ENCODE data around the gene ODAD2. TPM values are rescaled to one million over a fixed set of nuclear protein-coding genes. Genes with fewer than 3 reads are reported as not detected.

The ODAD2 gene
- polyA plus RNA-seq, 1 donor from 2014 or later, result not detected

- no peak overlapping the region for H3K27ac ChIP-seq (ENCODE audit: low read length)
- H2AFZ ChIP-seq (ENCODE audit: low read depth, low read length), result no peak overlapping the region
- H3K36me3 ChIP-seq (ENCODE audit: insufficient read depth, low read length), result no peaks in the 10 kb centered on the region
- H3K4me3 ChIP-seq (ENCODE audit: low read length), result no peak overlapping the region
- no peaks in the 10 kb centered on the region for H3K79me2 ChIP-seq (replicated peaks; ENCODE audit: insufficient read depth, low read length)
- H3F3A ChIP-seq (ENCODE audit: insufficient read depth, low read length, poor library complexity, severe bottlenecking), result no peaks in the 10 kb centered on the region
- TF ChIP-seq MXI1 (conservative IDR thresholded peaks at IDR 0.05; ENCODE audit: poor library complexity, severe bottlenecking), result no peak
- no peaks in the 10 kb centered on the region for H3K27me3 ChIP-seq (ENCODE audit: insufficient read depth, low read depth, low read length)
- no peak overlapping the region for H3K4me2 ChIP-seq (ENCODE audit: low read length)
- H3K9me3 ChIP-seq (ENCODE audit: low read length), result no peaks in the 10 kb centered on the region
- H3K9ac ChIP-seq (ENCODE audit: low read length), result no peak overlapping the region
- no peaks in the 10 kb centered on the region for H4K20me1 ChIP-seq (ENCODE audit: insufficient read depth)
- H3K9me2 ChIP-seq (ENCODE audit: insufficient read depth, low read length), result no peaks in the 10 kb centered on the region
Observed at GRCh38 chr10:28046579-28046978, 47.7 kb upstream of the ODAD2 start.

- no peak overlapping the region for H2AFZ ChIP-seq (ENCODE audit: low read depth, low read length)
- H3K27me3 ChIP-seq (ENCODE audit: insufficient read depth, low read depth, low read length), result no peaks in the 10 kb centered on the region
- H3K27ac ChIP-seq (ENCODE audit: low read length), result no peak overlapping the region
- H4K20me1 ChIP-seq (ENCODE audit: insufficient read depth), result no peaks in the 10 kb centered on the region
- no peak overlapping the region for H3K4me3 ChIP-seq (ENCODE audit: low read length)
- no peak overlapping the region for H3K9ac ChIP-seq (ENCODE audit: low read length)
- TF ChIP-seq EZH2 (IDR thresholded peaks at IDR 0.05; ENCODE audit: borderline replicate concordance, insufficient read depth, low read length, poor library complexity, severe bottlenecking), result no peak
- TF ChIP-seq MXI1 (conservative IDR thresholded peaks at IDR 0.05; ENCODE audit: poor library complexity, severe bottlenecking), result no peak
- TF ChIP-seq POLR2AphosphoS5 (IDR thresholded peaks at IDR 0.05), result no peak
- TF ChIP-seq, protein P1, sequence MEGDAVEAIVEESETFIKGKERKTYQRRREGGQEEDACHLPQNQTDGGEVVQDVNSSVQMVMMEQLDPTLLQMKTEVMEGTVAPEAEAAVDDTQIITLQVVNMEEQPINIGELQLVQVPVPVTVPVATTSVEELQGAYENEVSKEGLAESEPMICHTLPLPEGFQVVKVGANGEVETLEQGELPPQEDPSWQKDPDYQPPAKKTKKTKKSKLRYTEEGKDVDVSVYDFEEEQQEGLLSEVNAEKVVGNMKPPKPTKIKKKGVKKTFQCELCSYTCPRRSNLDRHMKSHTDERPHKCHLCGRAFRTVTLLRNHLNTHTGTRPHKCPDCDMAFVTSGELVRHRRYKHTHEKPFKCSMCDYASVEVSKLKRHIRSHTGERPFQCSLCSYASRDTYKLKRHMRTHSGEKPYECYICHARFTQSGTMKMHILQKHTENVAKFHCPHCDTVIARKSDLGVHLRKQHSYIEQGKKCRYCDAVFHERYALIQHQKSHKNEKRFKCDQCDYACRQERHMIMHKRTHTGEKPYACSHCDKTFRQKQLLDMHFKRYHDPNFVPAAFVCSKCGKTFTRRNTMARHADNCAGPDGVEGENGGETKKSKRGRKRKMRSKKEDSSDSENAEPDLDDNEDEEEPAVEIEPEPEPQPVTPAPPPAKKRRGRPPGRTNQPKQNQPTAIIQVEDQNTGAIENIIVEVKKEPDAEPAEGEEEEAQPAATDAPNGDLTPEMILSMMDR (IDR thresholded peaks at IDR 0.05; ENCODE audit: poor library complexity, severe bottlenecking), result no peak
- TF ChIP-seq SMC3 (conservative IDR thresholded peaks at IDR 0.05; ENCODE audit: poor library complexity), result no peak
- TF ChIP-seq RAD21 (conservative IDR thresholded peaks at IDR 0.05), result no peak
- no peak for TF ChIP-seq EP300 (conservative IDR thresholded peaks at IDR 0.05; ENCODE audit: poor library complexity, severe bottlenecking)
- TF ChIP-seq, protein P2, sequence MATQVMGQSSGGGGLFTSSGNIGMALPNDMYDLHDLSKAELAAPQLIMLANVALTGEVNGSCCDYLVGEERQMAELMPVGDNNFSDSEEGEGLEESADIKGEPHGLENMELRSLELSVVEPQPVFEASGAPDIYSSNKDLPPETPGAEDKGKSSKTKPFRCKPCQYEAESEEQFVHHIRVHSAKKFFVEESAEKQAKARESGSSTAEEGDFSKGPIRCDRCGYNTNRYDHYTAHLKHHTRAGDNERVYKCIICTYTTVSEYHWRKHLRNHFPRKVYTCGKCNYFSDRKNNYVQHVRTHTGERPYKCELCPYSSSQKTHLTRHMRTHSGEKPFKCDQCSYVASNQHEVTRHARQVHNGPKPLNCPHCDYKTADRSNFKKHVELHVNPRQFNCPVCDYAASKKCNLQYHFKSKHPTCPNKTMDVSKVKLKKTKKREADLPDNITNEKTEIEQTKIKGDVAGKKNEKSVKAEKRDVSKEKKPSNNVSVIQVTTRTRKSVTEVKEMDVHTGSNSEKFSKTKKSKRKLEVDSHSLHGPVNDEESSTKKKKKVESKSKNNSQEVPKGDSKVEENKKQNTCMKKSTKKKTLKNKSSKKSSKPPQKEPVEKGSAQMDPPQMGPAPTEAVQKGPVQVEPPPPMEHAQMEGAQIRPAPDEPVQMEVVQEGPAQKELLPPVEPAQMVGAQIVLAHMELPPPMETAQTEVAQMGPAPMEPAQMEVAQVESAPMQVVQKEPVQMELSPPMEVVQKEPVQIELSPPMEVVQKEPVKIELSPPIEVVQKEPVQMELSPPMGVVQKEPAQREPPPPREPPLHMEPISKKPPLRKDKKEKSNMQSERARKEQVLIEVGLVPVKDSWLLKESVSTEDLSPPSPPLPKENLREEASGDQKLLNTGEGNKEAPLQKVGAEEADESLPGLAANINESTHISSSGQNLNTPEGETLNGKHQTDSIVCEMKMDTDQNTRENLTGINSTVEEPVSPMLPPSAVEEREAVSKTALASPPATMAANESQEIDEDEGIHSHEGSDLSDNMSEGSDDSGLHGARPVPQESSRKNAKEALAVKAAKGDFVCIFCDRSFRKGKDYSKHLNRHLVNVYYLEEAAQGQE (IDR thresholded peaks at IDR 0.05; ENCODE audit: borderline replicate concordance), result no peak
- TF ChIP-seq TAF1 (IDR thresholded peaks at IDR 0.05; ENCODE audit: low read depth), result no peak
- no peaks in the 10 kb centered on the region for H3K79me2 ChIP-seq (replicated peaks; ENCODE audit: insufficient read depth, low read length)
- no peaks in the 10 kb centered on the region for H3K9me3 ChIP-seq (ENCODE audit: low read length)
- H3K9me2 ChIP-seq (ENCODE audit: insufficient read depth, low read length), result no peaks in the 10 kb centered on the region
- no peak overlapping the region for H3K4me2 ChIP-seq (ENCODE audit: low read length)
- H3K36me3 ChIP-seq (ENCODE audit: insufficient read depth, low read length), result no peaks in the 10 kb centered on the region
- H3F3A ChIP-seq (ENCODE audit: insufficient read depth, low read length, poor library complexity, severe bottlenecking), result no peaks in the 10 kb centered on the region
Observed at GRCh38 chr10:28043941-28044340, 45.1 kb upstream of the ODAD2 start.

- no peak for TF ChIP-seq RAD21 (conservative IDR thresholded peaks at IDR 0.05)
- TF ChIP-seq SMC3 (conservative IDR thresholded peaks at IDR 0.05; ENCODE audit: poor library complexity), result no peak
- TF ChIP-seq TAF1 (IDR thresholded peaks at IDR 0.05; ENCODE audit: low read depth), result no peak
- TF ChIP-seq, protein P1 (IDR thresholded peaks at IDR 0.05; ENCODE audit: poor library complexity, severe bottlenecking), result no peak
- no peak for TF ChIP-seq EP300 (conservative IDR thresholded peaks at IDR 0.05; ENCODE audit: poor library complexity, severe bottlenecking)
- no peak for TF ChIP-seq POLR2AphosphoS5 (IDR thresholded peaks at IDR 0.05)
Observed at GRCh38 chr10:28036587-28036986, 37.7 kb upstream of the ODAD2 start.

More at GRCh38 chr10:28036587-28036986, 37.7 kb upstream of the ODAD2 start:
- Histone ChIP-seq H3K4me3 (ENCODE audit: low read length) (no peak overlapping the region), H3F3A (ENCODE audit: insufficient read depth, low read length, poor library complexity, severe bottlenecking) (no peaks in the 10 kb centered on the region), H3K9ac (ENCODE audit: low read length) (no peak overlapping the region), H3K9me2 (ENCODE audit: insufficient read depth, low read length) (no peaks in the 10 kb centered on the region), H3K4me2 (ENCODE audit: low read length) (no peak overlapping the region), H4K20me1 (ENCODE audit: insufficient read depth) (no peaks in the 10 kb centered on the region), H3K27me3 (ENCODE audit: insufficient read depth, low read depth, low read length) (no peaks in the 10 kb centered on the region), H3K9me3 (ENCODE audit: low read length) (no peaks in the 10 kb centered on the region), H3K79me2 (replicated peaks; ENCODE audit: insufficient read depth, low read length) (no peaks in the 10 kb centered on the region), H3K36me3 (ENCODE audit: insufficient read depth, low read length) (no peaks in the 10 kb centered on the region), H3K27ac (ENCODE audit: low read length) (no peak overlapping the region), H2AFZ (ENCODE audit: low read depth, low read length) (no peak overlapping the region)
